Measurements from ENCODE around the gene MTURN.

Gene MTURN

DNA sequence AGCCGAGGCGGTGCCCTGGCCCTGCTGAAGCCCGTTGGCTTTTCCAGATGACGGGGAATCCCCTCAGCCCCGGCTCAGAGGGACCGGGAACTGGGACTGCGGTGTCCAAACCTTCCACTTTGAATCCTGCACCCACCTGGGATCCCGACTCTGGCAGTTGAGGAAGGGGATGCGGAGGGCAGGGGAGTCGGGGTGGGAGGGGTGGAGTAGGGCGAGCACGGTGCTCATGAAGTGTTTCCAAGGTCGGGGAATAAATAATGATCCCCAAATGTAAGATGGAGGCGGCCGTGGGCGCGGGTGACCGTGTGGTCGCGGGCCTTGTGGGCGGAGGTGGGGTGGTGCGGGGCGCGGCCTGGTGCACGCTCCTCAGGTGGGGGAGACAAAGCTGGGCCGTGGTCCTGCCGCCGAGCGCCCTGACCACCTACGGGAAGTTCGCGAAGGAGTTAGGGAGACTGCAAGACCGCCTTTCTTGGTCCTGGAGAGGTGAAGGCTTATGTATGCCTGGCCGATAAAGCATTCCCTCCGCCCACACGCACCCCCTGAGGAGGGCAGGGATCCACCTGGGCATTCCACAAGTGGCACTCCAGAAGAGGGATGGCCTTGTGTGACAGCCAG is 1.4 kb downstream of the MTURN start:
- DNase-seq (ENCODE audit: low read depth) = no peak

- no peak for DNase-seq (ENCODE audit: low read depth)
Observed at GRCh38 chr7:30136743-30137485, 2.1 kb downstream of the MTURN start.

DNA sequence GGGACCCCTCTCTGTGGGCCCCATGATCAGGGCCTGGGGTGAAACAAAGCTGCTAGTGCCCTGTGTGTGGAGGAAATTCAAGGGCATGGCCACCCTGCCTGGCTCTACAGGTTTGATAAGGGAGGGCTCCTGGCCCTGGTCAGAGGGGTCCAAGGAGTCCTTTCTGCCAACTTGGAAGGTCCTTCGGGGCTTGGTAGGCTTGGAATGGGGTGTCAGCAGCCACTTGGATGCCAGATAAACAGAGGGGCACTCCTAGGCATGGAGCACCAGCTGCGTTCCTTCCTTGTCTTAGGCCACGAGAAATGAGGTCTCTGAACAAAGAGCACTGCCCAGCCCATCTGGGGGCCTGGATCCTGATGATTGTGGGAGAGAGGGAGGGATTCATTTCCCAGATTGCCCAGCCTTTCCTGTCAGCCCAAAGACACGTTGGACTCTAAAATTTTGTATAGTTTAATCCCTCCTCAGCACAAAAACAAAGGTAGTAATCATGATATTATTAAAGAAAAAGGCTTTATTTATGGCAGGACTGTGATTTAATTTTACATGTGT is 5.1 kb downstream of the MTURN start:
- no peak for DNase-seq (ENCODE audit: low read depth)

GRCh38 chr7:30140456-30140855 is 5.7 kb downstream of the MTURN start:
- no peak for DNase-seq (ENCODE audit: low read depth)

- DNase-seq (ENCODE audit: low read depth) = peak; percentile 75
Observed at GRCh38 chr7:30142710-30143109, 7.9 kb downstream of the MTURN start.

DNA sequence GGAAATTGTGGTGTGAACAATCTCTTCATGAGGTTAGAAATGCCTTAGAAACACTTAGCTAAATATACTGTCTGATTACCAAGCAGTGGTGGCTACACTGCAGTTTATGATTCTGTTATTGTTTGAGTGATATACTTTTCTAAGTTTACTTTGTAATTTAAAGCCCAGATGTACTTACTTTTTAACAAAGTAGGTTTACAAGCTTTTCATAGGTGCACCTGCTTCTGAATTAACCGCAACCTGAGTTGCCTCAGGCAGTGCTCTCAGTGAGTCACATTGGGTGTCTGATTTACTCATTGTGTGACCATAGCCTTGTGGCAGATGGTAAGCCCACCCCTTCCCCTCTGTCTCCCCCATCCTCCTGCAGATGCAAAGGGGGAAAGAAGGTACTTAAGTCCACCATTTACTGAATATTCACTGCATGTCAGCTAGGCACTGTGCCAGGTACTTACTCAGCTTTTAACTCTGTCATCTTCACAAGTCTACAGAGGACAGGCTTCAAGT is 9.0 kb downstream of the MTURN start:
- DNase-seq (ENCODE audit: low read depth) = no peak

DNA sequence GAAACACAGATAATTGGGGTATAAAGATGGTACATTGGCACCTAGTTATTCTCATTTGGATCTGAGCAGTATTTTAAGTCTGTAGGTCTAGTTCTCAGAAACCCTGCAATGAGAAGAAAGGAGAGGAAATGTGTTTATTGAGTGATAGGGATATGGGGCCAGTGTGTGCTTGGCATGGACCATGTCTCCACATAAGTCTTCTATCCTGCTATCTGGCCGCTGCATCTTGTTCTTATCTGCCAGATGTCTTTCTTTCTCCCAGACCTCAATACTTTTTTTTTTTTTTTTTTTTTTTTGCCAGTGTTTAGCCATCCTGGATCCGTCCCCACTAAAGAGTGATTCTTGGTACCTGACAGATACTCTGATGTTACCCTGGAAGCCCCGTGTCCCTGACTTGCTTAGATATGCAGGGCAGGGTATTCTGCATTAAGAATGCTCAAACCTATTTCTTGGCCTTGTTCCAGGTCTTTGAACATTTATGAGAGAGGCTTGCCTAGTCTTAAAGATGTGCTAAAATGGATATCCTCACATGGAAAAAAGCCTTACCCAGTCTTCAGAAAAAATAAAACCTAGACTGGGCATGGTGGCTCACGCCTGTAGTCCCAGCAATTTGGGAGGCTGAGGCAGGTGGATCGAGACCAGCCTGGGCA is 10.0 kb downstream of the MTURN start:
- DNase-seq (ENCODE audit: low read depth) = no peak

- no peak for DNase-seq (ENCODE audit: low read depth)
Observed at GRCh38 chr7:30145426-30145970, 10.7 kb downstream of the MTURN start.

- no peak for DNase-seq (ENCODE audit: low read depth)
Observed at GRCh38 chr7:30146127-30146612, 11.4 kb downstream of the MTURN start.

DNA sequence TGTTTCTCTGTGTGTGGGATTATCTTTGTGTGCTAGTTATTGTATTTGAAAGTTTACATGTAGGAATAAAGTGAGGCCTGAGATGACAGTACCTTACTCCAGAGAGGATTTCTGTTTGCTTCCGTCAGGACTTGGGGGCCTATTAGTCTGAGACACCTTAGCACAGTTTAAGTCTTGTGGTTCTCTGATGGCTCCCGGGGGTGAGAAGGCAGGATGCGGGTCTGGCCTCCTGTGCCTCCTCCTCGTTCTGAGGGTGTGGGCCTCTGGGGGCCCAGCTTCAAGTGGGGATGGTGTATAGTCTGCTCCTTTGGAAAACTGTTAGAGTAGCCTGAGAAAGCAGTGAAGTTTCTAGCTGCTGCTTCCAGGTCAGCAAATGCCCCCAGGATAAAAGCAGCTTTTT is 12.4 kb downstream of the MTURN start:
- no peak for DNase-seq (ENCODE audit: low read depth)

DNA sequence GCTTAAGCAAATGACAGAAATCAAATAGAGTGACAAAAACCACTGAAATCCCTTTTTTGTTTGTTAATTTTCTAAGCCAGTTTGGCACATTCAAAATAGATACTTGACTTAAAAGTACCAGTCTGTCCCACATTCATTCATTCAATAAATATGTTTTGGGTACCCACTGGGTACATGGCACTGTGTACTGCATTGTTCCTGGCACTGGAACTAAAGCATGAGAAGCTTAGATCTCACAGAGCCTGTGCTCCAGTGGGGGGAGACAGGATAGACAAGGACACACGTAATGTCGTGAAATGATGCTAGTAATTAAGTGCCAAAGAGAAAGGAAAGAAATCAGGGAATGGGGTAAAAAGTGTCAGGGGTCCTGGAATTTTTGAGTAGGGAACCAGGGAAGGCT is 13.0 kb downstream of the MTURN start:
- no peak for DNase-seq (ENCODE audit: low read depth)

DNA sequence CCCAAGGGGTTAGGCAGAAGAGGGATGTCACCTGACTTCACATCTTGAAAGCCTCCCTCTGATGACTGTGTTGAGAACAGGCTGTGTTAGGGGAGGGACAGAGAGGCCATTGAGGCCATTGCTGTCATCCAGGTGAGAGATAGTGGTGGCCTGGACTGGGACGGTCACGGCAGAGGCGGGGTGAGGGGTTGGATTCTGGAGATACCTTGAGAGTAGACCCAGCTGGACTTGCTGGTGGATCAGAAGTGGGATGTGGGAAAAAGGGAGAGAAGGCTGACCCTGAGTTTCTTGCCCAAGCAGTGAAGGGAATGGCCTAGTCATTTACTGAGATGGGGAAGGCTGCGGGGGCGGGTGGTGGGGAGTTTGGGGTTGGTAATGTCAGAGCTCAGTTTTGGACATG is 13.6 kb downstream of the MTURN start:
- DNase-seq (ENCODE audit: low read depth) = no peak

DNA sequence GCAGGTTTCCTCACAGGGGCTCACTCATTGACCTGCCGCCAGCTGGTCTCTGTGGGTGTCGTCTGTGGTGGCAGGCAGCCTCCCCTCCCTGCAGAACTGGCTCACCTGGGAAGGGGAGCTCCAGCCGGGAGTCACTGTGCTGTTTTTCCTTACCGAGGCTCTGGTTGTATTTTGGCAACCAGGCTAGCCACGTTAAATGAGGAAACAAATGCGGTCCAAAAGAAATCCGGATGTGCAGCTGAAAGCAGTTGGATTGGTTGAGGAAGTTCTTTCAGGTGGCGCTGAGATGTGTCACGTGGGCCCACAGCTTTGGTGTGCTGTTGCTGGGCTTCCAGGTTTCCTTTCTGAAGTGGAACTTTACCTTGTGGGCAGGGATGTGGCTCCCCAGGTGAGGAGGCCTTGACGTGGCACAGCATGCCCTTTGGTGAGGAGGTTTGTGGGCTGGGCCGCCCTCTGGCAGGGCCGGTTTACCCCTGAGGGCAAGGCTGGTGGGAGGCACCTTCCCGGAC is 14.2 kb downstream of the MTURN start:
- no peak for DNase-seq (ENCODE audit: low read depth)

- DNase-seq (ENCODE audit: low read depth) = no peak
Observed at GRCh38 chr7:30149640-30150272, 15.0 kb downstream of the MTURN start.

GRCh38 chr7:30150711-30151110 is 15.9 kb downstream of the MTURN start:
- DNase-seq (ENCODE audit: low read depth) = no peak

DNA sequence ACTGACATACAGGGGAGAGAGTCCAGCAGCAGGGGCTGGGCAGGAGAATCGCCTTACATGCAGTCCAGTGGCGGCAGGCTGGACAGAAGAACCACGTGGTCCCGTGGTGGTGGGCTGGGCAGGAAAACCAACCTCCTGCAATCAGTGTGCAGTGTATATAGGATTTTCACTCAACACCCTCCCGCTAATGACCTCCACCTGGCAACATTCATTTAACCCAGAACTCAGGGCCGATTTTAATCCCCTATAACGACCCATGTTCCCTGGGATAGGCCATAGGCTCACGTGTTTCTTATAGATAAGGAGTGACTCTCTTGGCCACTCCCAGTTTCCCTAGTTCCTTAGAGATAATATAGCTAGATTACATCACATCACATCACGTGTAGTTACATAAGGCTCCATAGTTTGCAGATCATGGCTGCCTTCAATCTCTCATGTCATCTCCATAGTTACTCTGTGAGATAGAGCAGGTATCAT is 19.4 kb downstream of the MTURN start:
- DNase-seq (ENCODE audit: low read depth) = no peak

DNA sequence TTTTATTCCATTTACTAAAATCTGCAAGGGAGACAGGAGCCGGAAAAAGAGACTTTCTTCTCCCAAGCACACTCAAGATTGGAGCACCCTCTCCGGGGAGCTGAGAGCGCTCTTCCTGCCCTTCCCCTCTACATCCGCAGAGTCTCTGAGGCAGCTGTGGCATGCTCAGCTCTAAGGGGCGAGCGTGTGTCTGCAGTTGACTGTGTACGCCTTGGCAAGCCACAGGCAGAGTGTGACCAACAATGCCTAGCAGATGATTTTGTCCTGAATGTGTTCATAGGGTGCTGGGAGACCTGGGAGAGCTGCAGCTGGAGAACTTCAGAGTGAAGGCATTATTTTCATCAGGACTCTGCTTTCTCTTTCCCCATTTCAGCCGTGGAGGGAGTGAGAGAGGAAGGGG is 20.7 kb downstream of the MTURN start:
- DNase-seq (ENCODE audit: low read depth) = no peak

DNA sequence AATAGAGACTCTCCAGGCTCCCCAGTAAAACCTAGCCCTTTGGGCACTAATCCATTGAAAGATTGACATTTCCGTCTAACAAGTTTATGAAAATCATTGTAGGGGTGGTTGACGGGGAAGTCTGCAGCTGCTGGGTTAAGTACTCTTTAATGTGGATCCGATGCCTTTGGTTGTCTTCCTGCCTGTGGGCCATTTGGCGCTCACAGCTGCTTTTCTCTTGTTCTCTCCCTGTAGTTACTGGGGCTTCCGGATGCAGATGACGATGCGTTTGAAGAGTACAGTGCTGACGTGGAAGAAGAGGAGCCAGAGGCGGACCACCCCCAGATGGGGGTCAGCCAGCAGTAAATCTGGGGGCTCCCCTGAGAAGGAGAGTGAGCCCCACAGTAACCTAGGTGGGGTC is 22.4 kb downstream of the MTURN start:
- DNase-seq (ENCODE audit: low read depth) = no peak

GRCh38 chr7:30159163-30159562 is 24.4 kb downstream of the MTURN start:
- DNase-seq (ENCODE audit: low read depth) = no peak

DNA sequence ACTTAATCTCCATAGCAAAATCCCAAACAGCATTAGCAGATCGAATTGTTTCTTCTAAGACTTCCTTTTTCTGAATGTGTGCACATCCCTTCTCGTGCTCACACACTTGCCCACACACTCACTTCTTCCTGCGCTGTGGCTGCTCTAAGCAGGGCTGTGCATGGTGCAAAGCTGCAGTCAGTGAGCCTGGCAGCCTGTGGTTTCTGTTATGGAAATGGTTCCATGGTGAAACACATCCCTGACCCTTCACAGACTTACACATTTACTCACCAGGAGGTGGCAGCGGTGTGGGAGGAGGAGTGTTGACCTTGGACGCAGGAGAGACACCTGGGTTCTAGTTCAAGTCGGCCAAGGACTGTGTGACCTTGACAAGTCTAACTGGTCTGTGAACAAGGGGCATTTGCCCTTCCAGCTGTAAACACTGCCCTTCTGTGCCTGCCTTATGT is 24.9 kb downstream of the MTURN start:
- no peak for DNase-seq (ENCODE audit: low read depth)

DNA sequence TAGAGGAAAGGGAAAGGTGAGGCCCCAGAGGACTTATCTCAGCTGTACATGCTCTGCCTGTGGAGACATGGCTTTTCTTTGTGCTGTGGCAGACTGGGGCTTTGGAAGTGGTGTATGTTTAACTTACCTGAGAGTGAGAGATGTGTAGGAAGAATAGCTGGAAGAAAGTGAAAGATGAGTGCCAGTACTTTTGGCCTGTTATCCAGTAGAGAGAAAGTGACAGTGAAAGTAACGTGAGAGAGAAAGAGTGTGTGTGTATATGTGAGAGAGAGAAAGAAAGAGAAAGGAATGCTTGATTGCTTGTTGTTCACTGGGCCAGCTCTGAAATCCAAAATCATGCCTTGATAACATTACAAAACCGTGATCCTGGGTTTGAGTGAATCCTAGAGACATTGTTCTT is 25.5 kb downstream of the MTURN start:
- no peak for DNase-seq (ENCODE audit: low read depth)

GRCh38 chr7:30162133-30162532 is 27.3 kb downstream of the MTURN start:
- DNase-seq (ENCODE audit: low read depth) = no peak

All from HS-5 (cell line).